Umbilical cord (tissue), 2 donors: ENCODE data around the gene MUCL3. TPM values are rescaled to one million over a fixed set of nuclear protein-coding genes. Genes with fewer than 3 reads are reported as not detected.
A peak's percentile ranks its signal among the peaks of the same experiment; 100 is the strongest.
"Not testable (repeated sequence)": the region's sequence is repeated elsewhere in the genome, so short reads cannot be mapped to it uniquely, and the experiment has no call there.

Experiments
- DNase-seq: peaks from one replicate; pipeline ENCODE4 v3.0.0-alpha.2; 2015; ENCODE audit warnings: low spot score
- total RNA-seq: library from RNA; depleted of rRNA; stranded (reverse); fragments of >200 nt; gene quantifications from one replicate; pipeline ENCODE4 v1.2.3, GENCODE V29; 2014; ENCODE audit warnings: low replicate concordance; ENCODE audit not compliant: insufficient read depth

The MUCL3 gene
- total RNA-seq, 1 donor from 2014 or later = 2.4 TPM

DNA sequence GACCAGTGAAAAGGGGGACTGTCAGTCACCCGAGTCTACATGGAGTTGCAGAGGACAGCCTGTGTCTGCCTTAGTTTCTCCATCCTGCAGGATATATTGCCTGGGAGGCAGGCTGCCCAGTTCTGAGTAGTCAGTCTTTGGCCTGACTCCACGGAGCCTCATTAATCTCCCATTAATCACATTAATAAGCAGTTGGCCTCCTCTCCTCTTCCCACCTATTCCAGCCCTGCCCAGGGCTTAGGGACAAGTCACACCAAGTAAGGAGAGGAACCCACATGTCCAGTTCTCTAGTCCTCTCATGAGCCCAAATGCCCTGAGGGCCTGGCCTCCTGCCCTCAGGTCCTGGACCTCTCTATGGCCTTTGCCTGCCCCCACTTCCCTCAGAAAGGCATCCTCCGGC is 1.3 kb upstream of the MUCL3 start:
- no peak for DNase-seq

DNA sequence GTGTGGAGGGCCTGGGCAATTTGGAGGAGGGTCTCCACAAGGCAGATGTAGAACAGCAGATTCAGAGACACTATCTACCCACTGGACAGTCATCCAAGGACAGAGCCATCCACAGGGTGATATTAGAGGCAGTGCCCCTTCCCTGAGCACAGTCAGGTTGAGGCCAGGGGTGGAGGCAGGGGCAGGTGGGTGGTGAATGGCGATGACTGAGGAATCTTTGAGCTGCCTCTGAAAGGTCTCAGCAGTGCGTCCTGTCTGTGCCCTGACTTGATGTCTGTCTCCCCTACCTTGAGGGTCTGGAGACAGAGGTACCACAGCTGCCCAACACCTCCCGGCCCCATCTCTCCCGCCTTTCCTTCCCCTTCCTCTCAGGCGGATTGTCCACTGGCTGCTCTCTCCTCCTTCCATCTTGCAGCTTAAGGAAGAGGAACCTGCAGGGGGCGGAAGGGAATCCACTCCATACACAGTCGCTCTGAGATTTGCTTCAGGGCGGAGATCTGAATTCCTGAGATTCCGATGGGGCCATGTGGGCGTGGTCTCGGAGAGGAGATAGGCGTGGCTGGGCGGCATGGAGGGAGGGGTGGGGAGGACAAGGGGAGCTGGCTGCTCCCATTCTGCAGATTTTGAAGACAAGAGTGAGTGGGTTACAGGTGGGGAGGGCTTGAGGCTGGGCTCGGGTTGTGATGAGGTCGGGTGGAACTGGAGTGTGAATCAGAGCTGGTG is 1.7 kb downstream of the MUCL3 start:
- peak; percentile 81 for DNase-seq

DNA sequence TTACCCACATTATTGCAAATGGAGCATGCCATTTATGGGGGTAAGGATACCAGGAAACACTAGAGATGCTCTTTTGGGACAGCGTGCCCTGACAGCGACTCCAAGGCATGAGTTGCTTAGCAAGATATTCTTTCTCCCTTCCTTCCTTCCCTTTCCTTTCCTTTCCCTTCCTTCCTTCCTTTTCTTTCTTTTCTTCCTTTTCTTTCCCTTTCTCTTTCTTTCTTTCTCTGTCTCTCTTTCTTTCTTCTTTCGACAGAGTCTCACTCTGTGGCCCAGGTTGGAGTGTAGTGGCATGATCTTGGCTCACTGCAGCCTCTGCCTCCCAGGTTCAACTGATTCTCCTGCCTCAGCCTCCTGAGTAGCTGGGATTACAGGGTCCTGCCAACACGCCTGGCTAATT is 3.3 kb downstream of the MUCL3 start:
- DNase-seq = no peak

DNA sequence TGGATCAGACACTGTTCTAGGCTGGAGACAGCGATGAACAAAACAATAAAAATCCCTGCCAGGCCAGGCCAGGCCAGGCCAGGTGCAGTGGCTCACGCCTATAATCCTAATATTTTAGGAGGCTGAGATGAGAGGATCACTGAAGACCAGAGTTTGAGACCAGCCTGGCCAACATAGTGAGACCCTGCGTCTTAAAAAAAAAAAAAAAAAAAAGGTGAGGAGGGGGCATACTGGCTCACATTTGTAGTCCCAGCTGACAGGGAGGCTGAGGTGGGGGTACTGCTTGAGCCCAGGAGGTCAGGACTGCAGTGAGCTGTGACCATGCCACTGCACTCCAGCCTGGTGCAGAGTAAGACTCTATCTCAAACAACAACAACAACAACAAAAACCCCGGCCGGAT is 4.5 kb downstream of the MUCL3 start:
- no peak for DNase-seq

DNA sequence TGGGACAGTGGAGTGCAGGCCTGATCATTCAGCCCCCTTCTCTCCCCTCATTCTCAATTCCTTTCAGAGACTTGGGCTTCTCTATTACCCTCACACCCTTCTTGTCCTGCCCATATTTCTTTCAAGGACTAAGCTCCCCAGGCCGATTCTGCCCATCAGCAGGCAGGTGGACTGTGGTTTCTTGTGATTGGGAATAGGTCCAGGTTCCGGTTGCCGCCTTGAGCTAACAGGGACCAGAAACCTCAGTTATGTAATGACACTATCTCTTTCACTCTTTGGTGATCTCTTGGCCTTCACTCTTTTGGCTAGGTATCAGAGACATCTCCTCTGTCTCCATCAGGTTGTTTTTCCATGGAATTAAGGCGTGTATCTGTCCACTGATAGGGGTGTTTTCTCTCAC is 6.5 kb downstream of the MUCL3 start:
- DNase-seq = no peak

DNA sequence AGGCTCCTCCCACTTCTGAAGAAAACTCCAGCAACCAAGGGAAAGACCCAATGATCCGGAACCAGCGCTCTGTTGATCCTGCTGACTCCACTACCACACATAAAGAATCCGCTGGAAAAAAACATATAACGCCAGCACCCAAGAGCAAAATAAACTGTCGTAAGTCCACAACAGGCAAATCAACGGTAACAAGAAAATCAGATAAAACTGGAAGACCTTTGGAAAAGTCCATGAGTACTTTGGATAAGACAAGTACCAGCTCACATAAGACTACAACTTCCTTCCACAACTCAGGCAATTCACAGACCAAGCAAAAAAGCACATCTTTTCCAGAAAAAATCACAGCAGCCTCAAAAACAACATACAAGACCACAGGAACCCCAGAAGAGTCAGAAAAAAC is 8.0 kb downstream of the MUCL3 start:
- no peak for DNase-seq

DNA sequence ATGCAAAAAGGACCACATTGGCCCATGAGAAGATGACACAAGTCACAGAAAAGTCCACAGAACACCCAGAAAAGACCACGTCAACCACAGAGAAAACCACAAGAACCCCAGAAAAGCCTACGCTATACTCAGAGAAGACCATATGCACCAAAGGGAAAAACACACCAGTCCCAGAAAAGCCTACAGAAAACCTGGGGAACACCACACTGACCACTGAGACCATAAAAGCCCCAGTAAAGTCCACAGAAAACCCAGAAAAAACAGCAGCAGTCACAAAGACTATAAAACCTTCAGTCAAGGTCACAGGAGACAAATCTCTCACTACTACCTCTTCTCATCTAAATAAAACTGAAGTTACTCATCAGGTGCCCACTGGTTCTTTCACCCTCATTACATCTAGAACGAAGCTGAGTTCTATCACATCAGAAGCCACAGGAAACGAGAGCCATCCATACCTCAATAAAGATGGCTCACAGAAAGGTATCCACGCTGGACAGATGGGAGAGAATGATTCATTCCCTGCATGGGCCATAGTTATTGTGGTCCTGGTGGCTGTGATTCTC is 11.2 kb downstream of the MUCL3 start:
- no peak for DNase-seq

DNA sequence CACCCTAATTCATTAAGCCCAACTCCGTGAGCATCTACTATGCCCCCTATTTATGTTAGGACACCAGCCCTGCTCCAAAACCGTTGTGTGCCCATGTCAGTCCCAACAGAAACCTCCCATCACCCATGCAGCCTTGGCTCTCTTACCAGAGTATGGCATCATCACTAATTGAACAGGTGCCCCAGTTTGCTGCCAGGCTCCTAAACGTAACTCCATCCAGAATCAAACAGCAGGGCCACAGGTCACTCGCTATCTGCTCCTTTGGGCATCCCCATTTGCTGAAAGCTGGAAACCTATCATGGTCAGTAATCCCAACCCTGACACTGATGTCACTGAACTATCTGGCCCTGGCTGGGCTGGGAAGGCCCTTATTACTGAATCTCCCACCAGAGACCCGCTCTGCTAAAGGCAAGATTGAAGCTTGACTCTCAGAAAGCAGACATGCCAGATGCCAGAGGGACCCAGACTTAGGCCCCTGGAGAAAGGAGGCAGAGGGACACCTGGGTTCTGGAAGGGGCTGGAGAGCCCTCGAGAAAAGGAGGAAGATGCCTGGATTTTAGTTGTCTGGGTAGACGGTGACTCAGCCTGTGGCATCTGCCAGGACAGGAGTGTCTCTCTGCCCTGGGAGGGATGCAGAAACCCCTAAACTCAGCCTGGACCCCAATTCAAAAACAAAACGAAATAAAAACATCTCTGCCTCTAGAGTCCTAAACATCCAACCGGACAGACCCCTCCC is 14.0 kb downstream of the MUCL3 start:
- DNase-seq = no peak

DNA sequence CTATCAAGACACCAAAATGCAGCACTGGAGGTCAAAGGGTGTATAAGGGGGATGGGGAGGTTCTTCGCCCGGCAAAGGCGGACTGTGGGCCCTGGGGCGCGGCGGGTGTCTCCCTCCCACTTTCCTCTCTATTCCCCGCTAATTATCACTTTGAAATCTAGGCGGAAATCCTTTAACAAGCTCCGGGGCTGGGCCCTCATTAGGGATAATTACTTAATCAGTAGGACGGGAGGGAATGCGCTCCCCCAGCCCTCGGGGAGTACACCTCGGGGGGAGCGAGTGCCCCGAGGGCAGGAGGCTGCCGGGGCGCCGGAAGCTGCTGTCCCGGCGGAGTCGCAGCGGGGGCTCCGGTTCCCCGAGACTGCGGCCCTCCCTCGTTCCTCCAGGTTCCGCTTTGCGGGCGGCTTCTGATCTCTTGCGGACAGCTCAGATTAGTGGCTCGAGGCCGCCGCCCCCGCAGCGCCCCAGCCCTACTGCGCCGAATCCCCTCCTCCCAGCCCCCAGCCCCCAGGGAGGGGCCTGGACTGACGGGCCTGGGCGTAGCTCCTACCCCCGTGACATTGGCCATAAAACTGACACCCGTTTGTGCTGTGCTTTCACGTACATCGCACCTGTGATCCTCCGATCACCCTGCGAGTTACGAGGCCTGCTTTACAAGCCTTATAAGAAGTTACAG is 14.7 kb downstream of the MUCL3 start:
- peak; percentile 52 for DNase-seq

DNA sequence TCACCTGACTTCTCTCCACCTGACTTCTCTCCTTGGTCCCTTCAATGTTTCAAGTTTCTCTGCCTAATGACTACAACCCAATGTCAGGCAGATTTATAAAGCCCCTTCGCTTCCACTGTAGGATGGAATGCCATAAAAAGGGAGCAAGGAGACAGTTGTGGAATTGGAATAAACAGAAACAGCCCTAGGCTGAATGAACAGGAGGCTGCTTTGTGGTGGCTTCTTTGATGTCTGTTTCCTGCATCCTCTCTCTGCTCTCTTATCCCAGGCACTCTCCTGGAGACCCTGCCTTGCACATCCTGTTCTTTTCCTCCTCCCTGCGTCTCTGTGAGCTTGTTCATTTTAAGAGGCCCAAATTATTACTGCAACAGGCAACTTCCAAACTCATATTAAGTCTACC is 16.9 kb downstream of the MUCL3 start:
- DNase-seq = no peak

DNA sequence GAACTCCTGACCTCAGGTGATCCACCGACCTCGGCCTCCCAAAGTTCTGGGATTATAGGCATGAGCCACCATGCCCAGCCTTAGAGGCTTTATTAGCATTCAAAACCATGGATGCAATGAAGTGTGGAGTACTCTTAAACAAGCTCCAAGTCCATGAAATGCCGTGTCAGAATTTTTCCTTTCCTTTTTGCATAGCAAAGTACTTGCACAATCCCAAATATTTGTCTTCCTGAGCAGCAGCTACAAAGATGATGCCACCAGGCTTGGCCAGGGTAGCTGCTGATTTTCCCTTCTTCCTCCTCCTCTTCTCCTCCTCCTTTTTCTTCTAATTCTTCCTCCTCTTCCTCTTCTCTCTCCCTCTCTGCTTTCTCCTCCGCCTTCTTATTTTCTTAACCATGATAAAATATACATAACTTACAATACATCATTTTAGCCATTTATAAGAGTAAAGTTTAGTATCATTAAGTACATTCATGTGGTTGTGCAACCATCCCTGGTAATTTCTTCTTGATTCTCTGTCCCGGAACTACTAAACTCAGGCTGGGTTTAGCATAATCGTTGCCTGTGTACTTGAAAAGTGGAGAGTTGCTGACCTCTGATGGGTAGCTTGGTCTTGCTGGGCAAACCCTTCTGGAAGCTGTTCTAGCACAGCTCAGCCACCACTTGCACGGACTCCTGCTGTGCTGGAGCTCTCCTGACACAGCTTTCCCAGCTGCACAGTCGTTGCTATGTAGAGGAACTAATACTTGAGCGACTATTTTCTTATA is 20.3 kb downstream of the MUCL3 start:
- no peak for DNase-seq

DNA sequence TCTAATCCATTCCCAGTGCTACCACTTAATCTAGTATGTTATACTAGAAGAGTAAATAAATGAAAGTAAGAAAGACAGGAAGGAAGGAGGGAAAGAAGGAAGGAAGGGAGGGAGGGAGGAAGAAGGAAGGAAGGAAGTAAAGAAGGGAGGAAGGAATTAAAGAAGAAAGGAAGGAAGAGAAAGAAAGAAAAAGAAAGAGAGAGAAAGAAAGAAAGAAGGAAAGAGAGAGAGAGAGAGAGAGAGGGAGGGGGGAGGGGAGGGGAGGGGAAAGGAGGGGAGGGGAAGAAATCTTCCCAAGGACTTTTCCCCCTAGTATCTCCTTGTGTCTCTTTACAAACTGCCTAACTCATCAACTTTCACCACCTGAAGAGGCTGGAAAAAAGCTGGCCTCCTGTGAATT is 21.9 kb downstream of the MUCL3 start:
- no peak for DNase-seq

DNA sequence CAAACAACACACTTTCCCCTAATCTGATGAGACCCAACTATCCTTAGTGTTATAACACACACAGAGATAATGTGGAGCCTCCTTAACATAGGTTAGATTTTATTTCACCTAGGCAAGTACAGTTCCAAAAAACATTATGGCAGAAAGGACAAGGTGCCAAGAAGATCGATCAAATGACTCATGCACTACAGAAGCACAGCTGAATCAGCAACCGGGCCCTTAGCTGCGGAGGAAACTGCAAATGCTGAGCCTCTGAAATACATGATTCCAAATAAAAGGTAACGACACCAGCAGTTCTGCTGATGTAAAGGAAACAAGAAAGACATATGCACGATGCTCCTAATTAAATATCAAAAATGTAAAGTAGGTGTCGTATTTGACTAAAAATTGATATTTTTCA is 22.9 kb downstream of the MUCL3 start:
- no peak for DNase-seq

DNA sequence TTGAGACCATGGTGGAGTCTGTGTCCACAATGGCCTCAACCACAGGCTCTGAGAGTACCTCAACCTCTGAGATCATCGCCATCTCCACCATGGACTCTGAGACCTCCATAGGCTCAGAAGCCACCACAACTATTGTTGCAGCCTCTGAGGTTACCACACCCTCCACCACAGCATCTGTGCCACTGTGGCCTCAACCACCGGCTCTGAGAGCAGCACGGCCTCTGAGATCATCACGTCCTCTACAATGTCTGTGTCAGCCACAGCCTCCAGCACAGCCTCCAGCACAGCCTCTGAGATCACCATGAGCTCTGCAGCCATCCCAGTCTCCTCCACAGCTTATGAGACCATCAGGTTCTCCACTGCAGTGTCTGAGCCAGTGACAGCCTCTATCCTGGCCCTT is 23.3 kb downstream of the MUCL3 start:
- DNase-seq = no peak

DNA sequence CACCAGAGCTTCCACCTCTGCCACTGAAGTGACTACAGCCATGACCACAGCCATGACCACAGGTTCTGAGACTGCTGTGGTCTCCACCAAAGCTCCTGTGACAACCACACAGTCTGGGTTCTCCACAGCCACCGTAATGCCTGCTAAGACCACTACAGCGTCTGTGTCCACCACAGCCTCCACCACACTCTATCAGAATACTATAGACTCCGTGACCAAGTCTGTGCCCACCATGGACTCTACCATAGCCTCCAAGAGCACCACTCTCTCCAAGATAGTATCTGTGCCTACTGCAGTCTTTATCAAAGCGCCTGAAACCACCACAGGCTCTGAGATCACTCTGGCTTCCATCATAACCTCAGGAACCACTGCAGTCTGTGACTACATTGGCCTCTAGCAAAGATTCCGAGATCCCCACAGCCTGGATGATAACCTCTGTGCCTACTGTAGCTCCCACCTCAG is 24.4 kb downstream of the MUCL3 start:
- DNase-seq = no peak

DNA sequence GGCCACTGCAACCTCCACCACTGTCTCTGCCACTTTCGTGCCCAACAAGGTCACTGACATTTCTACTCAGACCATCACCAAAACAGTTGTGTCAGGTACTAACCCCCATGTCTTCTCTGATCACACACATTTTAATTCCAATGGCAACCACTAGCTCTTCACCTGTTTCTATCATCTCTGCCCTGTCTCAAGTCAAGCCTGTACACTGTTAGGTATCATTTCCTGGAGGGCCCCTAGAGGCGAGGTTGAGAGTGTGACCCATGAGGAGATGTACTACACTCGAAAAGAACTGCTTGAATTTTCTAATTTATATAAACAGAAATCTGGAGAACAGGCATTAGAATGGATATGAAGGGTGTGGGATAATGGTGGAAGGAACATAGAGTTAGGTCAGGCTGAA is 25.4 kb downstream of the MUCL3 start:
- DNase-seq = no peak

DNA sequence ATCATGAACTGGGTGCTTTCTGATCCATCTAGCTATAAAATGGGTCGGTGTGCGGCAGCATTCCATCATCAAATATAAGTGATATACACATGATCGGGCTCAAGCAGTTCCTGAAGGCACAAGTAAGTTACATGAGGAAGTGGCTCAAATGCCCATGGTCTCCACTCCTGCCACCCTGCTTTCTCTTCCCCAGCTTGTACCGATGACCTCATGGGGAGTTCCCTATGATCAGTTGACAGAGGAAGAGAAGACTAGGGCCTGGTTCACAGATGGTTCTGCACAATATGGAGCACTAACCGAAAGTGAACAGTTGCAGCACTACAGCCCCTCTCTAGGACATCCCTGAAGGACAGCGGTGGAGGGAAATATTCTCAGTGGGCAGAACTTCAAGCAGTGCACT is 28.4 kb downstream of the MUCL3 start:
- not testable (repeated sequence) for DNase-seq

DNA sequence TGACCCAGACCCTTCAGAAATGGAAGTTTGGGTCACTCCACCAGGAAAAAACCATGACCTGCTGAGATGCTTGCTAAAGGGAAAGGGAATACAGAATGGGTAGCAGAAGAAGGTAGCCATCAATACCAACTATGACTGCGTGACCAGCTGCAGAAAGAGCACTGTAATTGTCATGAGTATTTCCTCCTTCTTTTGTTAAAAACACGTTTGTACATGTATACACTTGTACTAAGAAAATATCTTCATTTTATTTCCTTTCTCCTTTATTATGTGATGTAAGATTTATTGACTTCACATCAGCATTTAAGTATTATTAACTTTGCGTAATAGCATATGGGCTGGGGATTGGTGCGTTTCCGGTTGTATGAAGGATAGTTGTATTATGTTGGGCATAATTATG is 30.2 kb downstream of the MUCL3 start:
- DNase-seq = no peak

DNA sequence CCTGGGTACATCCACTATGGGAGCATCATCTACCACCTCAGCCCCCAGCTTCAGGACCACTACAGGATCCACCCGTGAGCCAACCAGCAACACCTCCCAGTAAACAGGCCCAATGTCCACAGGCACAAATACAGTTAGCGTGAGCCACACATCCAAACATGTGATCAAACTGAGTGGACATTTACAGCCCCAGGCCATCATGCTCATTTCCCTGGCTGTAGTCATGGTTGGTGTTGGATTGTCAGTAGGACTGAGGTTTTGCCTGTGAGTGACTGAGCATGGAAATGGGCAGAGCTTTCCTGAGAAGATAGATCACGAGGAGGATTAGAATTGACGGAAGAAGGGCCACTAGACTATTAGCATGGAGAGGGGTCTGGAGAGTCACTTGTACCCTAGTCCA is 32.0 kb downstream of the MUCL3 start:
- DNase-seq = no peak

DNA sequence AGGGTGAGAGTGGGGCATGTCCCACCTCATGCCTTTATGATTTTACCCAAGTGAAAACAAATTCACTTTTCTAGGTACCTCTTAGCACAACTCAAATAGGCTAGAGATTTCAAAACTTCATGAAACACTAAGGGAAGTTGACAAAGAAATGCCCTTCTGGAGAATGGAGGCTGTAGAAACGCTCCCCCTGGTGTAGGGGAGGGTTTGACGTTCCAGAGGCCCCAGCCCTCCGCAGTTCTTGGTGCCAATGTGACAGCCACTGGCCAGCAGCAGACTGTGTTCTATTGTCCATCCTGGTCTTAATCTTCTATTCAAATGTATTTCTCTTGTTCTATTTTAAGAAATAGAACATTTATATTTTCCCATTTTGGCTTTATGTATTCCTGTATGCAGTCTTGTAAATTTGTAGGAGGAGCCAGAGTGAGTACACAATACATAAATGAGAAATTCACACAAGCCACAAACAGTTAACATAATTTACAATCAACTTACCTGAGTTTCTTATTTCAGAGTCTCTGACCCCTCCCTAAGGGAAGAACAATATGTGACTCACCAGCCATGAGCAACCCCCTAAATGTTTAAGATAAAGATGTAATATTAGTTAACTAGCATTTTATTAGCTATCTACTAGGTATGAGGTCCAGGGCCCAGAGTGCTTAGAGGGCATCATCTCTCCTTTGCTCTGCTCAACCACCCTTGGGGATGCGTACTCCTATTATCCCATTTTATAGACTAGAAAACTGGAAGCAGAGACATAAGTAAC is 33.9 kb downstream of the MUCL3 start:
- DNase-seq = no peak

DNA sequence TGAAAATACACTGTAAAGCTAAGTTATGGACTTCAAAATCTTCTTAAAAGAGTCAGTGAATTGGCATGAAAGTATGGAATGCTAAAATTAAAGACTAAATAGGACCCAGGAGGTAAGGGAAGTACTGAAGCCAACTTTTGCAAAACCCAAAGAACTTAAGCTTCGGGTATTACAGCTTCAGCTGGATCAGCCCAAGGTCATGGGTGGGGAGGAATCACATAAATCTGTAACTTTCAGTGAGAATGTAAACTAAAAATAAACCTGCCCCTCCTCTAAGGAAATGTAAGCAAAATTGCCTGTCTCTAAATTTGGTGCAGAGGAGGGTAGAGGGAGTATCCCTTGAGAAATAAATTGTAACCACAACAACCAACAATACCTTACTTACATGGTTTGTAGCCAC is 38.4 kb downstream of the MUCL3 start:
- DNase-seq = peak; percentile 86
